ENCODE data around the gene TRMU. TPM values are rescaled to one million over a fixed set of nuclear protein-coding genes. Genes with fewer than 3 reads are reported as not detected.

Gene TRMU
- total RNA-seq, 3 donors from 2014 or later (not counting 1 experiment from before 2014, with no cell fraction given): 54.5 to 77.9 (median 58.4) TPM

DNA sequence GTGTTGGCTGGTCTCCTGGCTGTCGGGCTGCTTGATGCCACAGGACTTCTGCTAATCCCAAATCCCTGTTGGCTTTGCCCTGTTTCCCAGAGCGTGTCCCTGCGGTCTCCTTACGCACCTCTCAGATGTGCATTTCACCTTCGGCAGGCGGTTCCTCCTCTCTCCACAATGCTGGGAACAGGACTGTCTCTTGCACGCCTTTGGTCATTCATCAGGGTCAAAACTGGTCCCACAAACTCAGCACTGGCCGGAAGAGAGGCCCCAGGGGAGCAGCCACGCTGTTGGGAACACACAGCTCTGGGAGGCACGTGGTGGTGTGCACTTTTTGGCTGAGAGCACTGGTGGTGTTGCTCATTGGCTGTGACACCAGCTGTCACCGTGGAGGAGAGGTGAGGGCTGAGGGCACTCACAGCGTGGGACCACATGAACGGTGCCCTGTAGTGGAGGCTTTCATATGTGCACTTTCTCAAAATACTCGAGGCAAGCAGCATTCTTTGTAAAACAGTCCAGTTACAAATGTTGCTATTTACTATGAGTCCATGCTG lies 15.3 kb upstream of the TRMU start:
- no peaks in the 10 kb centered on the region for H3K27me3 Mint-ChIP-seq (ENCODE audit: low read depth in 2 of 2)
- Histone ChIP-seq H3K36me3 (ENCODE audit: control insufficient read depth, insufficient read depth, low read length) (no peaks in the 10 kb centered on the region), H3K4me1 (ENCODE audit: control insufficient read depth, insufficient read depth, low read length) (no peaks in the 10 kb centered on the region), H3K4me3 (ENCODE audit: low read length) (no peak overlapping the region), H3K27me3 (ENCODE audit: control insufficient read depth, insufficient read depth, low read length) (no peaks in the 10 kb centered on the region), H3K9me3 (ENCODE audit: control insufficient read depth, insufficient read depth, low read length) (no peaks in the 10 kb centered on the region), H3K27ac (ENCODE audit: low read length) (no peak overlapping the region)
- no peaks in the 10 kb centered on the region for H3K36me3 Mint-ChIP-seq
- H3K4me1 Mint-ChIP-seq: peaks cover 0 to 5% of the 10 kb centered on the region in 2 donors
- no peaks in the 10 kb centered on the region for H3K9me3 Mint-ChIP-seq
- no peak overlapping the region for H3K27ac Mint-ChIP-seq
- WGBS (ENCODE audit: insufficient coverage): 98% methylated on average over 14 of the region's 14 CpGs
- H3K4me3 Mint-ChIP-seq: no peak overlapping the region
- intact Hi-C loops (cut with micrococcal nuclease): no loop called here
- no peak for ATAC-seq
- TF ChIP-seq, protein P1, sequence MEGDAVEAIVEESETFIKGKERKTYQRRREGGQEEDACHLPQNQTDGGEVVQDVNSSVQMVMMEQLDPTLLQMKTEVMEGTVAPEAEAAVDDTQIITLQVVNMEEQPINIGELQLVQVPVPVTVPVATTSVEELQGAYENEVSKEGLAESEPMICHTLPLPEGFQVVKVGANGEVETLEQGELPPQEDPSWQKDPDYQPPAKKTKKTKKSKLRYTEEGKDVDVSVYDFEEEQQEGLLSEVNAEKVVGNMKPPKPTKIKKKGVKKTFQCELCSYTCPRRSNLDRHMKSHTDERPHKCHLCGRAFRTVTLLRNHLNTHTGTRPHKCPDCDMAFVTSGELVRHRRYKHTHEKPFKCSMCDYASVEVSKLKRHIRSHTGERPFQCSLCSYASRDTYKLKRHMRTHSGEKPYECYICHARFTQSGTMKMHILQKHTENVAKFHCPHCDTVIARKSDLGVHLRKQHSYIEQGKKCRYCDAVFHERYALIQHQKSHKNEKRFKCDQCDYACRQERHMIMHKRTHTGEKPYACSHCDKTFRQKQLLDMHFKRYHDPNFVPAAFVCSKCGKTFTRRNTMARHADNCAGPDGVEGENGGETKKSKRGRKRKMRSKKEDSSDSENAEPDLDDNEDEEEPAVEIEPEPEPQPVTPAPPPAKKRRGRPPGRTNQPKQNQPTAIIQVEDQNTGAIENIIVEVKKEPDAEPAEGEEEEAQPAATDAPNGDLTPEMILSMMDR (IDR thresholded peaks at IDR 0.05): no peak
- no peak for DNase-seq

DNA sequence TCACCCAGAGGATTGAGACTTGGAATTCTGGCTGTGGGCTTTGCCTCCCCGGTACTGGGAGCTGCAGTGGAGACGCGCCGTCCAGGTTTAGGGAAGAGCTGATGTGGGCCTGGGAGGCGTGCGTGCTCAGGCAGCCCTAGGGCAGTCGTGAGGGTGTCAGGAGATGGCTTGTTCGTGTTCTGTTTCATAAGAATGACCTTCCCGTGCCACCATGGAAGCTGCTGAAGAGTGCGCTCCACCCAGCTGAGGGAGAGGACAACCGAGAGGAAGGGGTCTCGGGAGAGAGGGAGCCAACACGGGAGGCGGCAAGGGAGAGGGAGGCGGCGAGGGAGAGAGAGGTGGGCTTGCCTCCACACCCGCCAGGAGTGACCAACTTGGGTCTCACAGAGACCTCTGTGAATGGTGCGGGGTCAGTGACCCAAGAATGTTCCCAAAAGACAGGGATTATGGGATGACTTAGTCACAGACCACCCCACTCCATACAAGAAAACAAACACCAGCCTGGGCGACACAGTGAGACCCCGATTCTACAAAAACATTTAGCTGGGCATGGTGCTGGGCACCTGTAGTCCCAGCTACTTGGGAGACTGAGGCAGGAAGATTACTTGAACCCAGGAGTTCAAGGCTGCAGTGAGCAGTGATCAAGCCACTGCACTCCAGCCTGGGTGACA lies 14.7 kb upstream of the TRMU start:
- H3K36me3 ChIP-seq (ENCODE audit: control insufficient read depth, insufficient read depth, low read length): no peaks in the 10 kb centered on the region
- H3K27me3 ChIP-seq (ENCODE audit: control insufficient read depth, insufficient read depth, low read length): no peaks in the 10 kb centered on the region
- no peaks in the 10 kb centered on the region for H3K9me3 Mint-ChIP-seq
- H3K4me3 Mint-ChIP-seq: no peak overlapping the region
- ATAC-seq (no peak), DNase-seq (no peak)
- no peaks in the 10 kb centered on the region for H3K36me3 Mint-ChIP-seq
- no peaks in the 10 kb centered on the region for H3K9me3 ChIP-seq (ENCODE audit: control insufficient read depth, insufficient read depth, low read length)
- no peaks in the 10 kb centered on the region for H3K27me3 Mint-ChIP-seq (ENCODE audit: low read depth in 2 of 2)
- H3K4me3 ChIP-seq (ENCODE audit: low read length): no peak overlapping the region
- H3K27ac ChIP-seq (ENCODE audit: low read length): no peak overlapping the region
- intact Hi-C loops (cut with micrococcal nuclease): no loop called here
- 95% methylated on average over 20 of the region's 20 CpGs for WGBS (ENCODE audit: insufficient coverage)
- H3K4me1 ChIP-seq (ENCODE audit: control insufficient read depth, insufficient read depth, low read length): no peaks in the 10 kb centered on the region
- peaks cover 0 to 5% of the 10 kb centered on the region in 2 donors for H3K4me1 Mint-ChIP-seq
- H3K27ac Mint-ChIP-seq: no peak overlapping the region
- TF ChIP-seq, protein P1 (IDR thresholded peaks at IDR 0.05): no peak

DNA sequence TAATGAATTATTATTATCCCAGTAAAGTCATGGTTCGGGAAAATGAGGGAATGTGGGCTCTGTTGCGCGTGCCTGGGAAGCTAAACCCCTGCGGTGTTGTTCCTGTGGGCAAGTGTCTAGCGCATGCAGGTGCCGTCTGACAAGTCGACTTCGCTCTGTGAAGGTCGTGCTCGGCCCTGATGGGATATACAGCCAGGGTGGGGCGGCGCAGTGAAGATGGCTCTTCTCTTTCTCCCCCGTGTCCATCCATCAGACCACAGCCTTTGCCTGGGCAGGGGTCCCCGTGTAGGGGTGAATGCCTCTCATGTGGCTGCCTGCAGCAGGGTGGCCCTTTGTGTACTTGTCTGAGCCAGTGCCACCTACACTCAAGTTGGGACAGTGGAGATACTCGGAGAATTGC lies 12.8 kb upstream of the TRMU start:
- Mint-ChIP-seq H3K9me3 (no peaks in the 10 kb centered on the region), H3K27ac (no peak overlapping the region), H3K4me1 (peaks cover 0 to 5% of the 10 kb centered on the region in 2 donors), H3K36me3 (no peaks in the 10 kb centered on the region), H3K4me3 (no peak overlapping the region), H3K27me3 (ENCODE audit: low read depth in 2 of 2) (no peaks in the 10 kb centered on the region)
- no peaks in the 10 kb centered on the region for H3K9me3 ChIP-seq (ENCODE audit: control insufficient read depth, insufficient read depth, low read length)
- H3K36me3 ChIP-seq (ENCODE audit: control insufficient read depth, insufficient read depth, low read length): no peaks in the 10 kb centered on the region
- no peak for DNase-seq
- H3K27ac ChIP-seq (ENCODE audit: low read length): no peak overlapping the region
- H3K4me3 ChIP-seq (ENCODE audit: low read length): no peak overlapping the region
- 96% methylated on average over 15 of the region's 15 CpGs for WGBS (ENCODE audit: insufficient coverage)
- no peak for ATAC-seq
- intact Hi-C loops (cut with micrococcal nuclease): no loop called here
- no peaks in the 10 kb centered on the region for H3K4me1 ChIP-seq (ENCODE audit: control insufficient read depth, insufficient read depth, low read length)
- TF ChIP-seq, protein P1 (IDR thresholded peaks at IDR 0.05): no peak
- H3K27me3 ChIP-seq (ENCODE audit: control insufficient read depth, insufficient read depth, low read length): no peaks in the 10 kb centered on the region

DNA sequence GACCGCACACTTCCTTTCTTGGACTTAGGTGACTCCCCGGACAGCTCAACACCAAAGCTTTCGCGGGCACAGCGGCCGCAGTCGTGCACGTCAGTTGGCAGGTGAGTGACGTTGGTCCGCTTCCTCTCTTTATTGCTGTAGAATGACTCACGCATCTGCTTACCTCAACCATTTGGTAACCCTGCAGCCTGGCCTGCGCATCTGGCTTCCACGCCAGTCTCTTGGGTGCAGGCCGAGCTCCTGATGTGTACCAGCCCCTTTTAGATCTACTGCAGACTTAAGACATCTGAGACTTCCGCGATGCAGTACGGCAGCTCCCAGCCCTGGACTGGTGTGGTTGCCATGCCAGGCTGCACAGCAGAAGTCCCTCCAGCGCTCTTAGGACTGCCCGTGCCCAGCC lies 12.4 kb upstream of the TRMU start:
- Mint-ChIP-seq H3K4me3 (no peak overlapping the region), H3K4me1 (peaks cover 0 to 5% of the 10 kb centered on the region in 2 donors), H3K9me3 (no peaks in the 10 kb centered on the region), H3K27ac (no peak overlapping the region), H3K27me3 (ENCODE audit: low read depth in 2 of 2) (no peaks in the 10 kb centered on the region), H3K36me3 (no peaks in the 10 kb centered on the region)
- no peak overlapping the region for H3K4me3 ChIP-seq (ENCODE audit: low read length)
- H3K36me3 ChIP-seq (ENCODE audit: control insufficient read depth, insufficient read depth, low read length): no peaks in the 10 kb centered on the region
- no peak overlapping the region for H3K27ac ChIP-seq (ENCODE audit: low read length)
- H3K9me3 ChIP-seq (ENCODE audit: control insufficient read depth, insufficient read depth, low read length): no peaks in the 10 kb centered on the region
- H3K27me3 ChIP-seq (ENCODE audit: control insufficient read depth, insufficient read depth, low read length): no peaks in the 10 kb centered on the region
- intact Hi-C loops (cut with micrococcal nuclease): no loop called here
- 94% methylated on average over 19 of the region's 19 CpGs for WGBS (ENCODE audit: insufficient coverage)
- TF ChIP-seq, protein P1 (IDR thresholded peaks at IDR 0.05): no peak
- DNase-seq: no peak
- no peaks in the 10 kb centered on the region for H3K4me1 ChIP-seq (ENCODE audit: control insufficient read depth, insufficient read depth, low read length)
- no peak for ATAC-seq
